Stimulated activated naive B cell treated with anti-CD40 and anti-IgM and Interleukin-4, amounts not matched to agents 10 μg/mL and 1 μg/mL and 100 μg/mL, for 72 hours (primary cell): Measurements from ENCODE around the gene PRKG1.

ENCODE experiments used
- ATAC-seq, 2 donors: fragments of 150-1000 bp; cut with Tn5 transposase; replicated peaks; 2 replicates each; pipeline ENCODE4 v1.10.0; 2021; ENCODE audit warnings: moderate library complexity in 1 of 2
- DNase-seq: peaks from one replicate; pipeline ENCODE4 v3.0.0; 2021
- H3K27ac Mint-ChIP-seq: one replicate; pipeline ENCODE4 v1.8.0; 2022; ENCODE audit warnings: mild to moderate bottlenecking, mixed read lengths
- H3K27me3 Mint-ChIP-seq, 2 donors: one replicate each; pipeline ENCODE4 v1.8.0; 2022; ENCODE audit warnings: mixed read lengths in 2 of 2
- H3K36me3 Mint-ChIP-seq, 2 donors: one replicate each; pipeline ENCODE4 v1.8.0; 2022; ENCODE audit warnings: mixed read lengths in 2 of 2, mild to moderate bottlenecking in 1 of 2
- H3K4me1 Mint-ChIP-seq, 2 donors: one replicate each; pipeline ENCODE4 v1.8.0; 2022; ENCODE audit warnings: mixed read lengths in 2 of 2, mild to moderate bottlenecking in 1 of 2
- H3K4me3 Mint-ChIP-seq, 2 donors: one replicate each; pipeline ENCODE4 v1.8.0; 2022; ENCODE audit warnings: mild to moderate bottlenecking in 2 of 2, mixed read lengths in 2 of 2, moderate library complexity in 1 of 2
- H3K9me3 Mint-ChIP-seq, 2 donors: one replicate each; pipeline ENCODE4 v1.8.0; 2022; ENCODE audit warnings: mixed read lengths in 2 of 2, mild to moderate bottlenecking in 1 of 2

The PRKG1 gene

GRCh38 chr10:51227897-51228713 is 153.8 kb downstream of the PRKG1 start:
- DNase-seq, result no peak
- ATAC-seq, result peak in 1 of 2 donors; percentile 12
- H3K4me1 Mint-ChIP-seq, result no peaks in the 10 kb centered on the region
- no peaks in the 10 kb centered on the region for H3K27me3 Mint-ChIP-seq
- no peak overlapping the region for H3K27ac Mint-ChIP-seq
- H3K4me3 Mint-ChIP-seq, result no peak overlapping the region
- H3K36me3 Mint-ChIP-seq, result no peaks in the 10 kb centered on the region
- no peaks in the 10 kb centered on the region for H3K9me3 Mint-ChIP-seq

GRCh38 chr10:51228714-51229100 is 154.4 kb downstream of the PRKG1 start:
- Mint-ChIP-seq H3K9me3 (no peaks in the 10 kb centered on the region), H3K27ac (no peak overlapping the region), H3K27me3 (no peaks in the 10 kb centered on the region), H3K4me3 (no peak overlapping the region), H3K36me3 (no peaks in the 10 kb centered on the region), H3K4me1 (no peaks in the 10 kb centered on the region)
- DNase-seq (no peak), ATAC-seq (no peak)

- Mint-ChIP-seq H3K4me3 (no peak overlapping the region), H3K27ac (no peak overlapping the region), H3K27me3 (no peaks in the 10 kb centered on the region), H3K9me3 (no peaks in the 10 kb centered on the region), H3K36me3 (no peaks in the 10 kb centered on the region), H3K4me1 (no peaks in the 10 kb centered on the region)
- ATAC-seq, result no peak
- no peak for DNase-seq
Observed at GRCh38 chr10:51230887-51231585, 156.7 kb downstream of the PRKG1 start.

- Mint-ChIP-seq H3K36me3 (no peaks in the 10 kb centered on the region), H3K4me3 (no peak overlapping the region), H3K4me1 (no peaks in the 10 kb centered on the region), H3K27ac (no peak overlapping the region), H3K9me3 (no peaks in the 10 kb centered on the region), H3K27me3 (no peaks in the 10 kb centered on the region)
- DNase-seq (no peak), ATAC-seq (no peak)
Observed at GRCh38 chr10:51231754-51232153, 157.5 kb downstream of the PRKG1 start.

GRCh38 chr10:51233337-51234100 is 159.2 kb downstream of the PRKG1 start:
- H3K4me1 Mint-ChIP-seq, result no peaks in the 10 kb centered on the region
- H3K36me3 Mint-ChIP-seq, result no peaks in the 10 kb centered on the region
- H3K27ac Mint-ChIP-seq, result no peak overlapping the region
- H3K9me3 Mint-ChIP-seq, result no peaks in the 10 kb centered on the region
- H3K27me3 Mint-ChIP-seq, result no peaks in the 10 kb centered on the region
- DNase-seq (no peak), ATAC-seq (no peak)
- H3K4me3 Mint-ChIP-seq, result no peak overlapping the region

- no peaks in the 10 kb centered on the region for H3K27me3 Mint-ChIP-seq
- H3K27ac Mint-ChIP-seq, result no peak overlapping the region
- H3K9me3 Mint-ChIP-seq, result no peaks in the 10 kb centered on the region
- H3K4me3 Mint-ChIP-seq, result no peak overlapping the region
- ATAC-seq (no peak), DNase-seq (no peak)
- no peaks in the 10 kb centered on the region for H3K36me3 Mint-ChIP-seq
- no peaks in the 10 kb centered on the region for H3K4me1 Mint-ChIP-seq
Observed at GRCh38 chr10:51235865-51236264, 161.6 kb downstream of the PRKG1 start.

- H3K4me1 Mint-ChIP-seq, result no peaks in the 10 kb centered on the region
- H3K27ac Mint-ChIP-seq, result no peak overlapping the region
Observed at GRCh38 chr10:51239006-51239405, 164.7 kb downstream of the PRKG1 start.

GRCh38 chr10:51241461-51241860 is 167.2 kb downstream of the PRKG1 start:
- Mint-ChIP-seq H3K36me3 (no peaks in the 10 kb centered on the region), H3K9me3 (no peaks in the 10 kb centered on the region), H3K27me3 (no peaks in the 10 kb centered on the region), H3K4me1 (no peaks in the 10 kb centered on the region), H3K27ac (no peak overlapping the region), H3K4me3 (no peak overlapping the region)
- ATAC-seq, result no peak
- no peak for DNase-seq

More at GRCh38 chr10:51239006-51239405, 164.7 kb downstream of the PRKG1 start:
- DNase-seq, result no peak
- no peak for ATAC-seq
- H3K27me3 Mint-ChIP-seq, result no peaks in the 10 kb centered on the region
- H3K9me3 Mint-ChIP-seq, result no peaks in the 10 kb centered on the region
- no peak overlapping the region for H3K4me3 Mint-ChIP-seq
- no peaks in the 10 kb centered on the region for H3K36me3 Mint-ChIP-seq

- no peaks in the 10 kb centered on the region for H3K27me3 Mint-ChIP-seq
- DNase-seq, result no peak
- H3K4me1 Mint-ChIP-seq, result no peaks in the 10 kb centered on the region
- H3K27ac Mint-ChIP-seq, result no peak overlapping the region
- no peak for ATAC-seq
- H3K9me3 Mint-ChIP-seq, result no peaks in the 10 kb centered on the region
- H3K4me3 Mint-ChIP-seq, result no peak overlapping the region
- no peaks in the 10 kb centered on the region for H3K36me3 Mint-ChIP-seq
Observed at GRCh38 chr10:51242393-51242792, 168.1 kb downstream of the PRKG1 start.

- Mint-ChIP-seq H3K4me1 (no peaks in the 10 kb centered on the region), H3K27ac (no peak overlapping the region), H3K4me3 (no peak overlapping the region), H3K27me3 (peaks cover 0 to 4% of the 10 kb centered on the region in 2 donors), H3K36me3 (no peaks in the 10 kb centered on the region), H3K9me3 (no peaks in the 10 kb centered on the region)
- ATAC-seq (no peak), DNase-seq (no peak)
Observed at GRCh38 chr10:51244309-51244708, 170.0 kb downstream of the PRKG1 start.

- ATAC-seq (no peak), DNase-seq (no peak)
- no peak overlapping the region for H3K27ac Mint-ChIP-seq
- H3K36me3 Mint-ChIP-seq, result no peaks in the 10 kb centered on the region
- H3K9me3 Mint-ChIP-seq, result no peaks in the 10 kb centered on the region
- no peak overlapping the region for H3K4me3 Mint-ChIP-seq
- no peaks in the 10 kb centered on the region for H3K4me1 Mint-ChIP-seq
- H3K27me3 Mint-ChIP-seq, result peaks cover 0 to 4% of the 10 kb centered on the region in 2 donors
Observed at GRCh38 chr10:51244748-51245490, 170.6 kb downstream of the PRKG1 start.

- Mint-ChIP-seq H3K36me3 (no peaks in the 10 kb centered on the region), H3K27me3 (peaks cover 0 to 4% of the 10 kb centered on the region in 2 donors), H3K4me3 (no peak overlapping the region), H3K9me3 (no peaks in the 10 kb centered on the region), H3K27ac (no peak overlapping the region), H3K4me1 (no peaks in the 10 kb centered on the region)
- DNase-seq (no peak), ATAC-seq (no peak)
Observed at GRCh38 chr10:51246156-51246555, 171.9 kb downstream of the PRKG1 start.

- no peak overlapping the region for H3K27ac Mint-ChIP-seq
- H3K4me3 Mint-ChIP-seq, result no peak overlapping the region
- peaks cover 0 to 4% of the 10 kb centered on the region in 2 donors for H3K27me3 Mint-ChIP-seq
- DNase-seq (no peak), ATAC-seq (no peak)
- no peaks in the 10 kb centered on the region for H3K4me1 Mint-ChIP-seq
- no peaks in the 10 kb centered on the region for H3K36me3 Mint-ChIP-seq
- H3K9me3 Mint-ChIP-seq, result no peaks in the 10 kb centered on the region
Observed at GRCh38 chr10:51250278-51250920, 176.1 kb downstream of the PRKG1 start.

GRCh38 chr10:51251110-51251509 is 176.8 kb downstream of the PRKG1 start:
- no peaks in the 10 kb centered on the region for H3K36me3 Mint-ChIP-seq
- H3K27me3 Mint-ChIP-seq, result peaks cover 0 to 4% of the 10 kb centered on the region in 2 donors
- DNase-seq (no peak), ATAC-seq (no peak)
- no peaks in the 10 kb centered on the region for H3K9me3 Mint-ChIP-seq
- no peak overlapping the region for H3K27ac Mint-ChIP-seq
- H3K4me1 Mint-ChIP-seq, result no peaks in the 10 kb centered on the region
- no peak overlapping the region for H3K4me3 Mint-ChIP-seq
